GM12878 (cell line): ENCODE results near the gene TNIP2. TPM values are rescaled to one million over a fixed set of nuclear protein-coding genes. Genes with fewer than 3 reads are reported as not detected.

ENCODE experiments used
- BCL3 ChIP-seq: IDR thresholded peaks from 2 replicates; pipeline ENCODE4 v1.6.1; 2011; ENCODE audit warnings: borderline replicate concordance, low read depth, mild to moderate bottlenecking, moderate library complexity, low read length; ENCODE audit not compliant: insufficient read depth, poor library complexity, severe bottlenecking
- CBX5 ChIP-seq: sonication (generic); IDR thresholded peaks from 2 replicates; pipeline ENCODE4 v1.6.1; 2016; ENCODE audit warnings: low read depth, moderate library complexity, mild to moderate bottlenecking, inconsistent platforms
- HDAC2 ChIP-seq: fragments of 200-600 bp; sonication (generic); IDR thresholded peaks from 2 replicates; pipeline ENCODE4 v1.6.1; 2017
- HDGF ChIP-seq: fragments of 450-650 bp; IDR thresholded peaks from 2 replicates; pipeline ENCODE4 v1.6.1; 2016; ENCODE audit warnings: antibody characterized with exemption
- HSF1 ChIP-seq: fragments of 150-350 bp; IDR thresholded peaks from 2 replicates; pipeline ENCODE4 v1.6.1; 2014; ENCODE audit warnings: mild to moderate bottlenecking, low read depth, low read length
- JUNB ChIP-seq: IDR thresholded peaks from 2 replicates; pipeline ENCODE4 v1.6.1; 2016; ENCODE audit warnings: antibody characterized with exemption, mild to moderate bottlenecking
- MEF2A ChIP-seq: IDR thresholded peaks from 2 replicates; pipeline ENCODE4 v1.6.1; 2011; ENCODE audit warnings: low read depth, mild to moderate bottlenecking, low read length, moderate library complexity; ENCODE audit not compliant: insufficient read depth
- MXI1 ChIP-seq: fragments of 150-350 bp; IDR thresholded peaks from 2 replicates; pipeline ENCODE4 v1.6.1; 2011; ENCODE audit warnings: low read depth, mild to moderate bottlenecking, inconsistent platforms, low read length, improper control_type of control experiment
- MYC ChIP-seq: IDR thresholded peaks from 2 replicates; pipeline ENCODE4 v1.6.1; 2011; ENCODE audit warnings: mild to moderate bottlenecking, low read length, moderate library complexity, inconsistent platforms; ENCODE audit not compliant: insufficient read depth, insufficient replicate concordance, insufficient read length, severe bottlenecking
- NBN ChIP-seq: fragments of 450-650 bp; IDR thresholded peaks from 2 replicates; pipeline ENCODE4 v1.6.1; 2016
- NFYB ChIP-seq: IDR thresholded peaks from 2 replicates; pipeline ENCODE4 v1.6.1; 2011; ENCODE audit warnings: low read depth, mild to moderate bottlenecking, low read length, improper control_type of control experiment, moderate library complexity; ENCODE audit not compliant: insufficient read depth
- PBX3 ChIP-seq: IDR thresholded peaks from 2 replicates; pipeline ENCODE4 v1.6.1; 2011; ENCODE audit warnings: mild to moderate bottlenecking, low read depth, low read length, moderate library complexity; ENCODE audit not compliant: insufficient replicate concordance
- RAD51 ChIP-seq: fragments of 450-650 bp; IDR thresholded peaks from 2 replicates; pipeline ENCODE4 v1.6.1; 2016; ENCODE audit warnings: moderate library complexity, mild to moderate bottlenecking, inconsistent platforms
- REST ChIP-seq: IDR thresholded peaks from 2 replicates; pipeline ENCODE4 v1.6.1; 2012; ENCODE audit warnings: mild to moderate bottlenecking, low read depth, low read length
- SUZ12 ChIP-seq: fragments of 200-600 bp; sonication (generic); IDR thresholded peaks from one replicate; pipeline ENCODE4 v1.6.1; 2018; ENCODE audit warnings: antibody characterized with exemption, mild to moderate bottlenecking; ENCODE audit not compliant: unreplicated experiment
- ZBTB40 ChIP-seq: fragments of 450-650 bp; IDR thresholded peaks from 2 replicates; pipeline ENCODE4 v1.6.1; 2016; ENCODE audit warnings: mild to moderate bottlenecking, moderate library complexity, borderline replicate concordance
- ZNF384 ChIP-seq: IDR thresholded peaks from 2 replicates; pipeline ENCODE4 v1.6.1; 2012; ENCODE audit warnings: low read depth, mild to moderate bottlenecking, low read length, improper control_type of control experiment, borderline replicate concordance
- polyA plus RNA-seq, 11 experiments: library from polyadenylated mRNA; depleted of rRNA in 4 of 11; unstranded in 6 of 11; stranded (reverse) in 5 of 11; fragments of >200 nt; fragmentation: Nextera tagmentation in 4 of 11; fragmentation: Illumina TruSeq in 1 of 11; extraction: Ambion mirVana in 4 of 11; extraction: Trizol in 1 of 11; gene quantifications; 1 replicate in 1 of 11; 2 replicates in 10 of 11; pipeline versions ENCODE4 v1.2.1 to v1.2.3, GENCODE V29; 2011 to 2016; ENCODE audit warnings: inconsistent platforms in 2 of 11, missing spikeins in 2 of 11, low read depth in 1 of 11
- total RNA-seq, 4 experiments: library from RNA; depleted of rRNA in 3 of 4; stranded (reverse); fragments of >200 nt in 3 of 4; fragmentation: Illumina TruSeq in 1 of 4; extraction: Trizol in 1 of 4; gene quantifications; 2 replicates each; pipeline versions ENCODE4 v1.2.1 to v1.2.3, GENCODE V29; 2013 to 2021

TNIP2 gene
- total and polyA plus RNA-seq, 10 of the 15 experiments (the other 5 are each of a cell fraction or from before 2014, with no cell fraction given), result 1.4 to 64.9 (median 45.5) TPM

- TF ChIP-seq NBN, result no peak
- no peak for TF ChIP-seq HSF1
- TF ChIP-seq NFYB, result no peak
- TF ChIP-seq ZNF384, result no peak
- 0 out of 2 replicates have a peak, but pooled peaks have one; percentile 41 for TF ChIP-seq MEF2A
- no peak for TF ChIP-seq BCL3
- no peak for TF ChIP-seq MYC
- no peak for TF ChIP-seq REST
- peak; percentile 62 for TF ChIP-seq JUNB
- TF ChIP-seq MXI1, result no peak
- no peak for TF ChIP-seq HDAC2
- TF ChIP-seq ZBTB40, result no peak
- TF ChIP-seq HDGF, result no peak
- TF ChIP-seq SUZ12, result no peak
- no peak for TF ChIP-seq RAD51
- TF ChIP-seq PBX3, result no peak
- no peak for TF ChIP-seq CBX5
Observed at GRCh38 chr4:2712261-2712842, 43.8 kb downstream of the TNIP2 start (continued).
